ENCODE results near the gene PDE4B. TPM values are rescaled to one million over a fixed set of nuclear protein-coding genes. Genes with fewer than 3 reads are reported as not detected.

Gene PDE4B
- total RNA-seq, 1 donor from 2014 or later, result 0.57 TPM

DNA sequence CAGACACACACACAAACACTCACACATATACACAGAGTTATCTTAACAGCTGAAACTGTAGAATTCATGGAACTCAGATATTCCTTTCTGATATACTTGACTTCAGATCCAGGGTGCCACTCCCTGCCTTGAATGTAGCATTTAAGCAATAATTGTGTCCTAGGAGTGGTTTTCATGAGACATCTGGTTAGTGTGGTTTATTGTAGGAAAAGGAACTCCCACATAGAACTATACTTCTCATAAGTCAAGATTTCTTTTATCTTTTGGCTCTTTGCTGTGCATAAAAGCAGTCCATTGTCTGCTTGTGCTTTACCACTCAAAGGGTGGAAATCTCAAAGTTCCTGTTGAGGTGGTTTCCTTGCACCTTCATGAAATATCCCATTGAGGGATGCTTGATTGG is 468.7 kb downstream of the PDE4B start:
- DNase-seq (ENCODE audit: low spot score), result no peak
- H3K36me3 Mint-ChIP-seq (ENCODE audit: low read depth), result no peaks in the 10 kb centered on the region
- TF ChIP-seq, protein P1, sequence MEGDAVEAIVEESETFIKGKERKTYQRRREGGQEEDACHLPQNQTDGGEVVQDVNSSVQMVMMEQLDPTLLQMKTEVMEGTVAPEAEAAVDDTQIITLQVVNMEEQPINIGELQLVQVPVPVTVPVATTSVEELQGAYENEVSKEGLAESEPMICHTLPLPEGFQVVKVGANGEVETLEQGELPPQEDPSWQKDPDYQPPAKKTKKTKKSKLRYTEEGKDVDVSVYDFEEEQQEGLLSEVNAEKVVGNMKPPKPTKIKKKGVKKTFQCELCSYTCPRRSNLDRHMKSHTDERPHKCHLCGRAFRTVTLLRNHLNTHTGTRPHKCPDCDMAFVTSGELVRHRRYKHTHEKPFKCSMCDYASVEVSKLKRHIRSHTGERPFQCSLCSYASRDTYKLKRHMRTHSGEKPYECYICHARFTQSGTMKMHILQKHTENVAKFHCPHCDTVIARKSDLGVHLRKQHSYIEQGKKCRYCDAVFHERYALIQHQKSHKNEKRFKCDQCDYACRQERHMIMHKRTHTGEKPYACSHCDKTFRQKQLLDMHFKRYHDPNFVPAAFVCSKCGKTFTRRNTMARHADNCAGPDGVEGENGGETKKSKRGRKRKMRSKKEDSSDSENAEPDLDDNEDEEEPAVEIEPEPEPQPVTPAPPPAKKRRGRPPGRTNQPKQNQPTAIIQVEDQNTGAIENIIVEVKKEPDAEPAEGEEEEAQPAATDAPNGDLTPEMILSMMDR (IDR thresholded peaks at IDR 0.05), result no peak
- H3K4me1 Mint-ChIP-seq (ENCODE audit: low read depth), result peaks cover 35% of the 10 kb centered on the region
- H3K27me3 Mint-ChIP-seq (ENCODE audit: low read depth), result no peaks in the 10 kb centered on the region
- H3K27ac Mint-ChIP-seq (ENCODE audit: unreplicated experiment), result no peak overlapping the region
- H3K4me3 Mint-ChIP-seq (ENCODE audit: unreplicated experiment), result no peak overlapping the region
- H3K9me3 Mint-ChIP-seq (ENCODE audit: low read depth), result no peaks in the 10 kb centered on the region

GRCh38 chr1:66262208-66262963 is 469.7 kb downstream of the PDE4B start:
- Mint-ChIP-seq H3K27me3 (ENCODE audit: low read depth) (no peaks in the 10 kb centered on the region), H3K36me3 (ENCODE audit: low read depth) (no peaks in the 10 kb centered on the region), H3K9me3 (ENCODE audit: low read depth) (no peaks in the 10 kb centered on the region), H3K4me3 (ENCODE audit: unreplicated experiment) (no peak overlapping the region), H3K27ac (ENCODE audit: unreplicated experiment) (peak overlapping the region; percentile 41), H3K4me1 (ENCODE audit: low read depth) (peaks cover 30% of the 10 kb centered on the region)
- TF ChIP-seq, protein P1 (IDR thresholded peaks at IDR 0.05), result no peak
- no peak for DNase-seq (ENCODE audit: low spot score)

- Mint-ChIP-seq H3K27me3 (ENCODE audit: low read depth) (no peaks in the 10 kb centered on the region), H3K4me1 (ENCODE audit: low read depth) (peaks cover 24% of the 10 kb centered on the region), H3K27ac (ENCODE audit: unreplicated experiment) (no peak overlapping the region), H3K9me3 (ENCODE audit: low read depth) (no peaks in the 10 kb centered on the region), H3K4me3 (ENCODE audit: unreplicated experiment) (no peak overlapping the region), H3K36me3 (ENCODE audit: low read depth) (no peaks in the 10 kb centered on the region)
- TF ChIP-seq, protein P1 (IDR thresholded peaks at IDR 0.05), result no peak
- no peak for DNase-seq (ENCODE audit: low spot score)
Measured at GRCh38 chr1:66265268-66265667, 472.6 kb downstream of the PDE4B start.

- no peak for DNase-seq (ENCODE audit: low spot score)
- Mint-ChIP-seq H3K9me3 (ENCODE audit: low read depth) (no peaks in the 10 kb centered on the region), H3K4me3 (ENCODE audit: unreplicated experiment) (no peak overlapping the region), H3K27me3 (ENCODE audit: low read depth) (no peaks in the 10 kb centered on the region), H3K36me3 (ENCODE audit: low read depth) (no peaks in the 10 kb centered on the region), H3K4me1 (ENCODE audit: low read depth) (peaks cover 24% of the 10 kb centered on the region), H3K27ac (ENCODE audit: unreplicated experiment) (no peak overlapping the region)
- TF ChIP-seq, protein P1 (IDR thresholded peaks at IDR 0.05), result no peak
Measured at GRCh38 chr1:66265796-66266195, 473.1 kb downstream of the PDE4B start.

GRCh38 chr1:66266350-66266749 is 473.7 kb downstream of the PDE4B start:
- TF ChIP-seq, protein P1 (IDR thresholded peaks at IDR 0.05), result no peak
- no peaks in the 10 kb centered on the region for H3K9me3 Mint-ChIP-seq (ENCODE audit: low read depth)
- no peak overlapping the region for H3K27ac Mint-ChIP-seq (ENCODE audit: unreplicated experiment)
- DNase-seq (ENCODE audit: low spot score), result no peak
- no peaks in the 10 kb centered on the region for H3K27me3 Mint-ChIP-seq (ENCODE audit: low read depth)
- H3K36me3 Mint-ChIP-seq (ENCODE audit: low read depth), result no peaks in the 10 kb centered on the region
- H3K4me1 Mint-ChIP-seq (ENCODE audit: low read depth), result peaks cover 27% of the 10 kb centered on the region
- H3K4me3 Mint-ChIP-seq (ENCODE audit: unreplicated experiment), result no peak overlapping the region
